Heart left ventricle (tissue), 16 donors: ENCODE data around the gene SSBP3. TPM values are rescaled to one million over a fixed set of nuclear protein-coding genes. Genes with fewer than 3 reads are reported as not detected.

Experiments used
- ATAC-seq, 4 donors: fragments of 200-7000 bp; cut with Tn5 transposase; one replicate each; pipeline ENCODE4 v1.9.1; 2020 to 2022; ENCODE audit warnings: moderate library complexity in 4 of 4, mild to moderate bottlenecking in 3 of 4, moderate number of reproducible peaks in 1 of 4
- DNase-seq, 5 donors: peaks; one replicate each; pipeline ENCODE4 v3.0.0-alpha.2; 2020
- H3K27ac ChIP-seq, 12 donors: fragments of 200-600 bp; sonication (generic) in 4 of 12; one replicate each; pipeline versions ENCODE4 v1.5.0 to v1.8.0; 2016 to 2022; ENCODE audit warnings: mild to moderate bottlenecking in 2 of 12
- H3K27me3 ChIP-seq, 9 donors: fragments of 200-600 bp; sonication (generic) in 2 of 9; one replicate each; pipeline versions ENCODE4 v1.5.1 to v1.8.0; 2016 to 2022; ENCODE audit warnings: mild to moderate bottlenecking in 3 of 9
- H3K36me3 ChIP-seq, 9 donors: fragments of 200-600 bp; sonication (generic) in 2 of 9; one replicate each; pipeline versions ENCODE4 v1.5.0 to v1.8.0; 2018 to 2022; ENCODE audit warnings: mild to moderate bottlenecking in 2 of 9
- H3K4me1 ChIP-seq, 12 donors: fragments of 200-600 bp; sonication (generic) in 4 of 12; one replicate each; pipeline versions ENCODE4 v1.5.0 to v1.8.0; 2016 to 2022; ENCODE audit warnings: mild to moderate bottlenecking in 3 of 12
- H3K4me3 ChIP-seq, 12 donors: fragments of 200-600 bp; sonication (generic) in 4 of 12; one replicate each; pipeline versions ENCODE4 v1.5.0 to v1.8.0; 2017 to 2022; ENCODE audit warnings: mild to moderate bottlenecking in 9 of 12, moderate library complexity in 4 of 12
- H3K9me3 ChIP-seq, 12 donors: fragments of 200-600 bp; sonication (generic) in 4 of 12; one replicate each; pipeline versions ENCODE4 v1.5.0 to v1.8.0; 2016 to 2022; ENCODE audit warnings: mild to moderate bottlenecking in 1 of 12
- POLR2A ChIP-seq, 2 donors: fragments of 450-650 bp; IDR thresholded peaks; one replicate each; pipeline ENCODE4 v1.6.1; 2017; ENCODE audit warnings: antibody characterized with exemption in 2 of 2, mild to moderate bottlenecking in 2 of 2, moderate library complexity in 2 of 2
- WGBS, 4 donors: extraction: QIAGEN DNeasy Blood & Tissue Kit in 2 of 4; methylation state at CpG; one replicate each; pipeline versions ENCODE4 v1.1.5 to v1.1.7; 2013 to 2018; 5-methylcytosine and 5-hydroxymethylcytosine counted together
- intact Hi-C, 10 donors: fragments of 100-400 bp; cut with DNase I; formaldehyde crosslinking; loops; one replicate each; pipeline versions ENCODE4 v1.11.1 to v1.14.2; 2022
- polyA plus RNA-seq, 2 donors: library from polyadenylated mRNA; stranded (reverse); fragments of 200-250 nt; gene quantifications; one replicate each; pipeline ENCODE4 v1.2.3, GENCODE V29; 2013
- total RNA-seq, 9 donors: library from RNA; depleted of rRNA in 2 of 9; stranded (reverse); fragments of >200 nt in 2 of 9; fragmentation: NEBNext Ultra II Directional in 3 of 9; extraction: Animal tissue kit (Norgen Biotek cat#: 25700) in 3 of 9; gene quantifications; one replicate each; pipeline versions ENCODE4 v1.1.0 to v1.2.4, GENCODE V29; 2016 to 2023
- TF ChIP-seq, protein P1 (sequence below), 12 donors: fragments of 200-600 bp; sonication (generic) in 4 of 12; IDR thresholded peaks; one replicate each; pipeline versions ENCODE4 v1.5.0 to v1.8.0; 2018 to 2022; ENCODE audit warnings: antibody characterized with exemption in 12 of 12, mild to moderate bottlenecking in 5 of 12
- donor health status: ischemic (EF 13 %, LVEDD 7.1; RV severe dilation, severe dysfunction).
- donor health status: healthy with polysubstance abuse.
- donor health status: DM: no; HTN: yes; CAD: no.
- donor health status: DM: no; HTN: no; CAD: no.
- donor health status: ischemic (EF 25% LVEDD 6.9; RV normal size, moderate dysfunction).
- donor health status: ischemic (EF 25% LVEDD 5.7; RV mildly dilated, moderate dysfunction).
- donor health status: healthy.
- donor health status: DM: yes; HTN: yes; CAD: no.
- donor health status: ischemic (EF 35%, LVEDD 5.7; RV mildly dilated, moderate dysfunction).
- donor health status: nonischemic (EF 11% LVEDD 7.7; RV severe dilation, severe dysfunction).
- donor health status: DM: yes; HTN: yes; CAD: no.
- donor health status: PGD.
- donor health status: ischemic (EF 29% LVEDD 5.4; RV normal size, mild dysfunction).
- donor health status: nonischemic (EF 23%, LVEDD 6.1; RV moderate dilation, normal function).

The SSBP3 gene
- total and polyA plus RNA-seq, 11 donors = 20.8 to 61.8 (median 48.1) TPM

DNA sequence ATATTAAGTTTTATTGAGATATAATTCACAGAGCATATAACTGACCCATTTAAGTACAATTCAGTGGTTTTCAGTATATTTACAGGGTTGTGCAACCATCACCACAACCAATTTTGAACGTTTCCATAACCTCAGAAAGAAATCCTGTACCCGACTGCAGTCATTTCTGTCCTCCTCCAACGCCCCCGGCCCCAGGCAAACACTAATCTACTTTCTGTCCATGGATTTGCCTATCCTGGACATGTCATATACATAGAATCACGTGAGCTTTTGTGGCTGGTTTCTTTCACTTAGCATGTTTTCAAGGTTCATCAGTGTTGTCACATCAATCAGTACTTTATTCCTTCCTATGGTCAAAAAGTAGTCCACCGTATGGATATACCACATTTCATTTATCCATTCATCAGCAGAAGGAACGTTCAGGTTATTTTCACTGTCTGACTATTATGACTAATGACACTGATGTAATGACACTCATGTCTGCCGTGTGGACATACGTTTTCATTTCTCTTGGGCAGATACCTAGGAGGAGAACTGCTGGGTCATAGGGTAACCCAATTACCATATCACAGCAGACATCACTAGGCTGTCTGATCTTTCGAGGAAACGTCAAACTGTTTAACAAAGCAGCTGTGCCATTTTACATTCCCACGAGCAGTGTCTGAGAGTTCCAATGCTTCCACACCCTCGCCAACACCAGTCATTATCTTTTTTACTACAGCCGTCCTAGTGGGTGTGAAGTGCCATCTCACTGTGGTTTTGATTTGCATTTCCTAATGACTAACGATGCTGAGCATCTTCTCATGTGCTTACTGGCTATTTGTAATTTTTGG, 175.5 kb downstream of the SSBP3 start:
- TF ChIP-seq POLR2A (IDR thresholded peaks at IDR 0.05) = no peak
- TF ChIP-seq, protein P1, sequence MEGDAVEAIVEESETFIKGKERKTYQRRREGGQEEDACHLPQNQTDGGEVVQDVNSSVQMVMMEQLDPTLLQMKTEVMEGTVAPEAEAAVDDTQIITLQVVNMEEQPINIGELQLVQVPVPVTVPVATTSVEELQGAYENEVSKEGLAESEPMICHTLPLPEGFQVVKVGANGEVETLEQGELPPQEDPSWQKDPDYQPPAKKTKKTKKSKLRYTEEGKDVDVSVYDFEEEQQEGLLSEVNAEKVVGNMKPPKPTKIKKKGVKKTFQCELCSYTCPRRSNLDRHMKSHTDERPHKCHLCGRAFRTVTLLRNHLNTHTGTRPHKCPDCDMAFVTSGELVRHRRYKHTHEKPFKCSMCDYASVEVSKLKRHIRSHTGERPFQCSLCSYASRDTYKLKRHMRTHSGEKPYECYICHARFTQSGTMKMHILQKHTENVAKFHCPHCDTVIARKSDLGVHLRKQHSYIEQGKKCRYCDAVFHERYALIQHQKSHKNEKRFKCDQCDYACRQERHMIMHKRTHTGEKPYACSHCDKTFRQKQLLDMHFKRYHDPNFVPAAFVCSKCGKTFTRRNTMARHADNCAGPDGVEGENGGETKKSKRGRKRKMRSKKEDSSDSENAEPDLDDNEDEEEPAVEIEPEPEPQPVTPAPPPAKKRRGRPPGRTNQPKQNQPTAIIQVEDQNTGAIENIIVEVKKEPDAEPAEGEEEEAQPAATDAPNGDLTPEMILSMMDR (IDR thresholded peaks at IDR 0.05) = no peak
- Histone ChIP-seq H3K27ac (no peak overlapping the region), H3K9me3 (no peaks in the 10 kb centered on the region), H3K27me3 (no peaks in the 10 kb centered on the region), H3K36me3 (peaks cover 0 to 24% (median 14%) of the 10 kb centered on the region in 9 donors), H3K4me3 (no peak overlapping the region), H3K4me1 (peaks cover 0 to 14% (median 4%) of the 10 kb centered on the region in 12 donors)
- DNase-seq = no peak
- intact Hi-C loops = no loop called here
- WGBS, 4 donors = 81 to 84% (median 82%) methylated on average over 15 of the region's 15 CpGs
- no peak for ATAC-seq

DNA sequence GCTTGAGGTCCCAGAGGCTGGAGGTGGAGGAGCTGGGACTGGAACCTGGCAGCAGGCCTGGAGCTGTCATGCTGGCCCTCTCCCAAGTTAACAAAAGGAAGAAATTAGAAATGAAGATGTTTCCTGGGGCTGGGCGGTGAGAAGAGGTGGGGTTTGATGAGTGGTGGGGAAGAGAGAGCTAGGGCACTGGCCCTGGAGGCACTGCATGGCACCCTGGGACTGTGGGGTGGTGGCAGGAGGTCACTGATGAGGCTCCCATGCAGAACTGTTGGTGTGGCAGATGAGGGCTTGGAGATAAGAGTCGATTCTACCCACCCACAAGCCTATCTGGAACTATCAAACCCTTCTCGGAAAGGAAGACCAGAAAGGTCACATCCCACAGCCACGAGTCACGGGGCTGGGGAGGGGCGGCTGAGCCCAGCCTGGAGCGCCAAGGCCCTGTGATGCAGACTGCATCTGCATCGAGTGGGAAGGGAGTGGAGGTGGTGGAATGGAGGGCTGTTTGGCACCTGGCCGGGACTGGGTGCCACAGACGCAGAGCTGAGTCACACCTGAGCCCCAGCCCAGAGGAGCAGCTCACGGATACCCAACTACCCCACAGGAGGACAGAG, 176.8 kb downstream of the SSBP3 start:
- no peaks in the 10 kb centered on the region for H3K9me3 ChIP-seq
- intact Hi-C loops = loop anchor here in 1 of 10 donors (10.0 kb wide), 1 partner anchor 175 kb away; the partner anchor contains the start of gene SSBP3
- peaks cover 0 to 28% (median 13%) of the 10 kb centered on the region in 9 donors for H3K36me3 ChIP-seq
- WGBS, 4 donors = 30 to 55% (median 45%) methylated on average over 9 to 11 of the region's 11 CpGs
- ATAC-seq (peak in 3 of 4 donors; percentile 57 to 64 (median 58)), DNase-seq (no peak)
- H3K4me3 ChIP-seq = no peak overlapping the region
- no peaks in the 10 kb centered on the region for H3K27me3 ChIP-seq
- H3K27ac ChIP-seq = peak overlapping the region in 1 of 12 donors; percentile 20
- H3K4me1 ChIP-seq = peaks cover 0 to 14% (median 4%) of the 10 kb centered on the region in 12 donors
- no peak for TF ChIP-seq POLR2A (IDR thresholded peaks at IDR 0.05)
- TF ChIP-seq, protein P1 (IDR thresholded peaks at IDR 0.05) = no peak

DNA sequence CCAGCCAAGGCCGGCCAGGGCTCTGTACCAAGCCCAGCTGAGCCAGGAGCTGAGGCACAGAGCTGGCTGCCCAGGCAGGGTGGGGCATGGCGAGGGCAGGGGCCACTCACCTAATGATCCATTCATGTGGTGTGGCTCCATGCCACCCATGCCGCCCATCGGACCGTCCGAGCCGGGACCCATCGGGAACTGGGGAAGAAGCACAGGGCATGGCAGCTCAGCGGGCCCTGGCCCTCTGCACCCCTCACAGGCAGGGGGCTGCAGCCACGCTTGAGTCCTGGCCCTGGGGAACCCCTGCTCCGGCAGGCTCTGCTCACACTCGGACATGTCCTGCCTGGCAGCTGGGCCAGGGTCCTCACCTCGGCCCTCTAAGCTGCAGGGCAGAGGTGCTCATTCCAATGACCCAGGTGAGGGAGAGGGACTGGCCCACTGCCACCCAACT, 177.5 kb downstream of the SSBP3 start:
- TF ChIP-seq POLR2A (IDR thresholded peaks at IDR 0.05) = no peak
- TF ChIP-seq, protein P1 (IDR thresholded peaks at IDR 0.05) = no peak
- Histone ChIP-seq H3K9me3 (no peaks in the 10 kb centered on the region), H3K4me1 (peaks cover 0 to 14% (median 4%) of the 10 kb centered on the region in 12 donors), H3K27ac (peak overlapping the region in 1 of 12 donors; percentile 20), H3K36me3 (peaks cover 0 to 28% (median 13%) of the 10 kb centered on the region in 9 donors), H3K27me3 (no peaks in the 10 kb centered on the region), H3K4me3 (no peak overlapping the region)
- DNase-seq (no peak), ATAC-seq (peak in 2 of 4 donors; percentile 8 to 9)
- intact Hi-C loops = loop anchor here in 1 of 10 donors (10.0 kb wide), 1 partner anchor 176 kb away; the partner anchor contains the start of gene SSBP3
- 89 to 95% (median 93%) methylated on average over 8 to 13 of the region's 13 CpGs for WGBS, 4 donors

DNA sequence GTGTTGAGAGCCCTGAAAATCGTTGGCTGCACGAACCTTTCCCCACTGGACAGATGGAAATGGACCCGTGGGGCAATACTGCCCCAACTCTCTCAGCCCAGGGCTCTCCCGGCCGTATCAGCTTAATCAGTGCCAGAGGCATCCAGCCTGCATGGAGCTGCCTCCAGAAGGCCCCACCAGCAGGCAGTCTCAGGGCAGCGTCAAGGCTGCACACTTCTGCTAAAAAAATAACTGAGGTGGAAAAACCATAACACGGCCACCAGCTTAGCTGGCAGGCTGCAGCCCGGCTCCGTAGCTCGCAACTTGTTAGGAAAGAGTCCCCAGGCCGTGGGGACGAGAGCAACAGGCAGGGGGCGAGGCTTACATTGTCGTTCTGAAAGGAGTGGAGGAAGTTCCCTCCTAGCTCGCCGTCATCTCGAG, 178.3 kb downstream of the SSBP3 start:
- H3K4me3 ChIP-seq = no peak overlapping the region
- peaks cover 0 to 17% (median 4%) of the 10 kb centered on the region in 12 donors for H3K4me1 ChIP-seq
- H3K36me3 ChIP-seq = peaks cover 0 to 28% (median 13%) of the 10 kb centered on the region in 9 donors
- WGBS, 4 donors = 62 to 73% (median 69%) methylated on average over 17 of the region's 17 CpGs
- H3K9me3 ChIP-seq = no peaks in the 10 kb centered on the region
- H3K27me3 ChIP-seq = no peaks in the 10 kb centered on the region
- no peak overlapping the region for H3K27ac ChIP-seq
- ATAC-seq = no peak
- TF ChIP-seq, protein P1 (IDR thresholded peaks at IDR 0.05) = no peak
- no peak for TF ChIP-seq POLR2A (IDR thresholded peaks at IDR 0.05)
- no peak for DNase-seq
- intact Hi-C loops = loop anchor here in 1 of 10 donors (10.0 kb wide), 1 partner anchor 177 kb away; the partner anchor contains the start of gene SSBP3
